T follicular helper cell (primary cell): ENCODE measurements around the gene SNPH.

Source experiments
- DNase-seq: peaks from one replicate; pipeline ENCODE4 v3.0.0-alpha.2; 2020; ENCODE audit warnings: low read depth

SNPH gene

GRCh38 chr20:1325173-1326030, 59.3 kb downstream of the SNPH start:
- peak; percentile 99 for DNase-seq

- DNase-seq: no peak
Measured at GRCh38 chr20:1326031-1326930, 60.2 kb downstream of the SNPH start.

- no peak for DNase-seq
Measured at GRCh38 chr20:1327241-1327653, 61.2 kb downstream of the SNPH start.

- DNase-seq: no peak
Measured at GRCh38 chr20:1327827-1328679, 62.0 kb downstream of the SNPH start.

DNA sequence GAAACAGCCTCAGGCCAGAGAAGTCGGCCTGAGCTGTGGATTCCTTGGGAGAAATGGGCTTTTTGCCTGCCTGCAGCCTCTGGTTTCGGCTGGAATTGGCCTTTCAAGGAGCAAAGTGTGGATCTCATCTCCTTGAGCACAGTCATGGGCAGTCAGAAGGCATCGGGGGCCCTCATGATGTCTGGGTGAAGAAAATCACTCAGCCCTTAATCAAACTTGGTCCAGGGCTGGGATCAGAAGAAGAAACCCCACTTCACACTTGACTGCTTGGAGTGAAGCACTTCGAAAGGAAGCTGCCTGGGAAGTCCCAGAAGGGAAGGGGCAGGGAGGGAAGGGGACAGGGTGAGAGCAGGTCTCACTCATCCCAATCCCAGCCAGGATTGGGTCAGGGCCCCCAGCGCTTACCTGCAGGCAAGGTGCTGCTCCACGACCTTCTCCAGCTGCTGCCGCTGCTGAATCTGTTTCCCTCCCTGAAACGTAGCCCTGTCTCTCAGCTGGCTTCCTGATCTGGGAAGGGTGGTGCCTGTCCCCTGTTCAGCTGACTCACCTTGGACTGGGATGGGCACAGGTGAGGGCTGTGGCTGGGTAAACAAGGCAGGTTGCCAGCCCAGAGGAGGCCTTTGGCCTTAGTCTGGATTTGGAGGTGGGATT, 62.7 kb downstream of the SNPH start, which contains the start of gene SDCBP2:
Gene SDCBP2, minus strand, starts transcription at position 460 of the 651 bp plus-strand sequence. CDS start 8,723 bp downstream, outside the sequence.
- DNase-seq: no peak

- DNase-seq: peak; percentile 34
Measured at GRCh38 chr20:1330075-1330830, 64.2 kb downstream of the SNPH start.

GRCh38 chr20:1331101-1331500, 65.0 kb downstream of the SNPH start:
- DNase-seq: no peak

- DNase-seq: no peak
Measured at GRCh38 chr20:1331801-1332453, 65.8 kb downstream of the SNPH start.

DNA sequence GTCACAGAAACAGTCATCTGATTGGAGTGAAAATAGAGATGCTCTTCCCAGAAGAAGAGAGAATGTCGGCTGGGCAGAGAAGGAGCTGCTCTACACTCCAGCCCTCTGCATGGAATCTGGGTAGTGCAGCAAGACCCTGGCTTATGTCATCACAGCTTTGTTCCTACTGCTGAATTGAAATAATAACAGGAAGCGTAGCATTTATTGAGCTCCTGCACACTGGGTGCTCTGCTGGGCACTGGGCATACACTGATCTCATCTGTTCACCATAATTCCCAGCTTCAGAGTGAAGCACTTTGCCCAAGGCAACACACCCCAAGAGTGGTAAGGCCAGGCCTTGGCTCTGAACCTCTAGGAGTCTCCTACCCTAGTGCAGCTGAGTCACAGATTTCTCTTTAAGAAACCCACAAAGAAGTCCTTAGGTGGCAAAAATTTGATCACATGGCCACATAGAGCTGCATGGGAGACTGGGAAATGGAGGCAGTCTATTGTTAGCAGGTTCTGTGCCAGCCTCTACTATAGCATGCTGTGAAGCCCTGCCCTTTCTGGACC, 66.7 kb downstream of the SNPH start:
- no peak for DNase-seq

DNA sequence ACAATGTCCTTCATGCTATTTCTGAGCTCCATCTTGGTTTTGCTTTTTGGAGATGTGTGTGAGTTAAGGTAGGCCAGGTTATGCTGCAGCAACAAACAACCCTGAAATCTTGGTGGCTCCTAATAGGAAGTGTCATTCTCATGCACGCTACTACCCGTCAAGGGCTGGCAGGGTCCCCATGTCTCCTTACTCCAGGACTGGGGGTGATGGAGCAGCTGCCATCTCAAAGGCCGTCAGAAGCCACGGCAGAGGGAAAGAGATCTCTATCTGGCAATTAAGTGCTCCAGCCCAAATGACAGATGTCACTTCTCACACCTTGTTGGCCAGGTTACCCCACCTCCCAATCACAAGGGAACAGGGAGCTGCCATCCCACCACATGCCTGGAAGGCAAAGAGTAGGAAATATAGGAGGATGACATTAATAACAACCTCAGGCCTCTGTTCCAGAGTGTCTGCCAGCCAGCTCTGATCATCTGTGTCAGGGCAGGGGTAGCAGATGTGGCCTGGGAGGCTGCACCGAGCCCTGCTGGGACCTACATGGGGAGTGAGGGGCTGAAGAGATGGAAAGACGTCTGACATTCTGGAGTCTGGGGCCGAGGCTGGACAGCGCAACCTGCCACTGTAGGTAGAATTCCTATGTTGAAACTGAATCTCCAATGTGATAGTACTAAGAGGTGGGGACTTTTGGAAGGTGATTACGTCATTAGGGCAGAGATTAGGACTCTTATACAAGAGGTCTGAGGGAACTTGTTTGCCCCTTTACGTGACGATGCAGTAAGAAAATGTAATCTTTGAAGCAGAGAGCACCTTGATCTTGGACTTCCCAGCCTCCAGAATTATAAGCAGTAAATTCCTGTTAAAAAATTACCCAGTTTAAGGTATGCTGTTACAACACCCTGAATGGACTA, 67.6 kb downstream of the SNPH start:
- no peak for DNase-seq

DNA sequence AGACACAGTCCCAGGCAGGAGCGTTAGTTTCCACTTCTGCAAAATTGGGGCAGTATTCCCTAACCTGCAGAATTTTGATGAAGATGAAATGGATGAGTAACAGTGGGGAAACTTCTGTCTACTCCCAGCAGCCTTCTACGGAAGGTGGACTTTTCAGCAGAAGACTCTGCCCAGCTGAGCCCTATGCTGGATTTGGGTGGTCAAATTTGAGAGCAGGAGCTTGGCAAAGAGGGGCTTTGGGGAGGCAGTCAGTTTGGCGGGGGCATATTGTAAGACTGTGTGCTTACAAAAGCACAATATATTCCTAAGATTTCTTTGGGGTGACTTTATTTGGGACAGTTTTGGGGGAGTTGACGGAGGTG, 68.3 kb downstream of the SNPH start:
- DNase-seq: no peak

- DNase-seq: no peak
Measured at GRCh38 chr20:1334761-1335160, 68.7 kb downstream of the SNPH start.

GRCh38 chr20:1335961-1336698, 70.0 kb downstream of the SNPH start:
- DNase-seq: no peak

GRCh38 chr20:1336699-1337367, 70.7 kb downstream of the SNPH start:
- no peak for DNase-seq

DNA sequence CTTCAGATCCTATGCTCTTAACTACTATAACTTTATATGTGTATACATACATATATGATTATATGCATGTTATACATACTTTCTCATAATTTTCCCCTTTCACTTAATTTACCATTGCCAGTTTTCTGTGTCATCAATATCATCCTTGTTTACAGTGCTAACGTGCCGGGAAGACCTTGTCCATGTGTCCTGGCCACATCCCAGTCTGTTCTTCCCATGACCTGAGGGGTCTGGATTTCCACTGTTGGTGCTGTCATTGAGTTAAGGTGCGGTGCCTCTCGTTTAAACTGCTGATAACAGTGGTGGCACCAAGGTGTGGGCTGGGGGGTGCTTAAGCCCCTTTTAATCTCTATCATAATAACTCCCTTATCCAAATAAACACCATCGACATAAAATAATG, 71.3 kb downstream of the SNPH start:
- no peak for DNase-seq

DNA sequence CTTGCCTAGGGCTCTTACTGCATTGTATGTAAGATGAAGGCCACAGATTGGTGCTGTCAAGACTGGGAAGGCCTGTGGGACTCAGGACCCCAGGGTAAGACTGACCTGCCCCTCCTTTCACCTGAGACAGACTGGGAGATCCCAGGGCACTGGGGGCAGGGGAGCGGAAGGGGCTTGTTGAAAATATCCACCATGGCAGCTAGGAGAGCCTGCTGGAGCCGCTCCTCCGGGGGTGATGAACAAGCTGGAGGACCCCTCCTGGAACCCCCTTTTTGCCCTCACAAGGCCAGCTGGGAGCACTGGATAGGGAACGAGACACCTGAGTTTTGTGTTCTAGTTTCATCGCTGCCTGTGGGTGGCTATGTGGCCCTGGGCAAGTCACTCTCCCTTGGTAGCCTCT, 72.0 kb downstream of the SNPH start:
- no peak for DNase-seq

DNA sequence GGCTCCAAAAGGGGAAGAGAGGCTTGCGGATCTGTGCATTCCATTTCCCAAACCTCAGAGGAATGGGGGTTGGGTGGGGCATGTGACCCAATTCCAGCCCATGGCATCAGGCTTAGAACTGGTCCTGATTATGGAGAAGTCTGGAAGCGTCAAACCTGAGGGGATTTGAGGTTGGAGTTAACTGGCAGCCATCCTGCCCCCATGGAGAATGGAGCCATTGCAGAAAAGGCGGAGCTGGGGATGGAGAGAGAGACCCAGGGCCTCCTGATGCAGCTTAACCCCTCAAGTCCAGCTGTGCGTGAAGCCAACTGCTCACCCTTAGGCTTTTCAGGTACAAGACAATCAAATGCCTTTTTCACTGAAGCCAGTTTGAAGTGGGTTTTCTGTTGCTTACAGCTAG, 72.7 kb downstream of the SNPH start:
- DNase-seq: no peak
